HEK293 (cell line): ENCODE measurements around the gene RTP3.

Experiments used
- CTCF ChIA-PET: fragments of 350-600 bp; formaldehyde crosslinking; extraction: SDS; loops from one replicate; lab custom pipeline; 2021; ENCODE audit warnings: antibody characterized with exemption; lab: Yijun Ruan, JAX
- POLR2A ChIA-PET: fragments of 300-600 bp; formaldehyde crosslinking; extraction: SDS; loops from one replicate; lab custom pipeline; 2020; ENCODE audit warnings: antibody characterized with exemption, inconsistent platforms; lab: Yijun Ruan, JAX
- H3K27ac ChIP-seq: fragments of 200-500 bp; sonication (Bioruptor generic); 2 replicates; pipeline ENCODE4 v1.5.1; 2014; ENCODE audit warnings: low read depth, low read length, control low read depth, inconsistent platforms; ENCODE audit errors: extremely low read depth
- H3K36me3 ChIP-seq, 2 experiments: fragments of 200-500 bp in 1 of 2; sonication (Bioruptor generic) in 1 of 2; 1 replicate in 1 of 2; 2 replicates in 1 of 2; pipeline ENCODE4 v1.5.1; 2014 to 2017; ENCODE audit warnings: inconsistent platforms in 2 of 2, low read length in 2 of 2; ENCODE audit not compliant: control insufficient read depth in 2 of 2, insufficient read depth in 1 of 2
- H3K4me1 ChIP-seq: fragments of 200-500 bp; sonication (Bioruptor generic); 2 replicates; pipeline ENCODE4 v1.5.1; 2014; ENCODE audit warnings: mild to moderate bottlenecking, low read length, inconsistent platforms; ENCODE audit not compliant: control insufficient read depth, insufficient read depth
- H3K4me3 ChIP-seq: 2 replicates; pipeline ENCODE4 v1.5.1; 2011; ENCODE audit warnings: low read depth, mild to moderate bottlenecking, control low read depth, low read length, moderate library complexity
- H3K9me3 ChIP-seq: fragments of 200-500 bp; sonication (Bioruptor generic); 2 replicates; pipeline ENCODE4 v1.5.1; 2014; ENCODE audit warnings: low read depth, low read length, inconsistent platforms; ENCODE audit not compliant: control insufficient read depth, insufficient read depth
- BCL11B ChIP-seq: fragments of 450-650 bp; formaldehyde crosslinking; IDR thresholded peaks from 2 replicates; pipeline ENCODE4 v1.5.1; 2016; ENCODE audit warnings: low read depth, missing biosample characterization, missing genetic modification characterization
- OVOL3 ChIP-seq: fragments of 450-650 bp; formaldehyde crosslinking; IDR thresholded peaks from 2 replicates; pipeline ENCODE4 v1.5.1; 2016; ENCODE audit warnings: missing biosample characterization, missing genetic modification characterization
- PRDM10 ChIP-seq: fragments of 450-650 bp; formaldehyde crosslinking; IDR thresholded peaks from 2 replicates; pipeline ENCODE4 v1.5.1; 2016; ENCODE audit warnings: missing biosample characterization, missing genetic modification characterization
- ZBTB20 ChIP-seq: fragments of 450-650 bp; formaldehyde crosslinking; IDR thresholded peaks from 2 replicates; pipeline ENCODE4 v1.5.1; 2016; ENCODE audit warnings: missing biosample characterization, missing genetic modification characterization
- ZBTB44 ChIP-seq: fragments of 450-650 bp; IDR thresholded peaks from 2 replicates; pipeline ENCODE4 v1.5.1; 2018; ENCODE audit warnings: missing biosample characterization, mild to moderate bottlenecking, missing genetic modification characterization
- ZEB2 ChIP-seq: fragments of 450-650 bp; formaldehyde crosslinking; IDR thresholded peaks from 2 replicates; pipeline ENCODE4 v1.5.1; 2016; ENCODE audit warnings: missing biosample characterization, missing genetic modification characterization
- ZFP41 ChIP-seq: fragments of 450-650 bp; formaldehyde crosslinking; IDR thresholded peaks from 2 replicates; pipeline ENCODE4 v1.5.1; 2016; ENCODE audit warnings: missing biosample characterization, missing genetic modification characterization, borderline replicate concordance
- ZNF140 ChIP-seq: fragments of 450-650 bp; formaldehyde crosslinking; IDR thresholded peaks from 2 replicates; pipeline ENCODE4 v1.5.1; 2016; ENCODE audit warnings: missing biosample characterization, missing genetic modification characterization
- ZNF302 ChIP-seq: fragments of 450-650 bp; formaldehyde crosslinking; IDR thresholded peaks from 2 replicates; pipeline ENCODE4 v1.5.1; 2016; ENCODE audit warnings: missing biosample characterization, missing genetic modification characterization, low read depth
- ZNF398 ChIP-seq: fragments of 450-650 bp; formaldehyde crosslinking; IDR thresholded peaks from 2 replicates; pipeline ENCODE4 v1.5.1; 2017; ENCODE audit warnings: missing biosample characterization, missing genetic modification characterization
- ZNF433 ChIP-seq: fragments of 450-650 bp; formaldehyde crosslinking; IDR thresholded peaks from 2 replicates; pipeline ENCODE4 v1.5.1; 2016; ENCODE audit warnings: missing biosample characterization, missing genetic modification characterization, low read depth
- ZNF510 ChIP-seq: fragments of 450-650 bp; formaldehyde crosslinking; IDR thresholded peaks from 2 replicates; pipeline ENCODE4 v1.5.1; 2018; ENCODE audit warnings: mild to moderate bottlenecking, missing genetic modification characterization, missing biosample characterization; ENCODE audit not compliant: insufficient replicate concordance
- ZNF518A ChIP-seq: fragments of 450-650 bp; formaldehyde crosslinking; conservative IDR thresholded peaks from 2 replicates; pipeline ENCODE4 v1.5.1; 2016; ENCODE audit warnings: low read depth, missing biosample characterization, missing genetic modification characterization
- ZNF580 ChIP-seq: fragments of 450-650 bp; formaldehyde crosslinking; IDR thresholded peaks from 2 replicates; pipeline ENCODE4 v1.5.1; 2016; ENCODE audit warnings: missing biosample characterization, missing genetic modification characterization
- ZNF596 ChIP-seq: fragments of 450-650 bp; IDR thresholded peaks from 2 replicates; pipeline ENCODE4 v1.5.0; 2018; ENCODE audit warnings: missing biosample characterization, mild to moderate bottlenecking, missing genetic modification characterization, moderate library complexity
- ZNF639 ChIP-seq: fragments of 450-650 bp; formaldehyde crosslinking; IDR thresholded peaks from 2 replicates; pipeline ENCODE4 v1.5.1; 2016; ENCODE audit warnings: missing biosample characterization, missing genetic modification characterization
- ZNF777 ChIP-seq: fragments of 450-650 bp; formaldehyde crosslinking; IDR thresholded peaks from 2 replicates; pipeline ENCODE4 v1.5.1; 2017; ENCODE audit warnings: missing biosample characterization, missing genetic modification characterization, borderline replicate concordance
- ZSCAN18 ChIP-seq: fragments of 450-650 bp; formaldehyde crosslinking; IDR thresholded peaks from 2 replicates; pipeline ENCODE4 v1.5.1; 2016; ENCODE audit warnings: missing biosample characterization, missing genetic modification characterization
- ZSCAN30 ChIP-seq: fragments of 450-650 bp; IDR thresholded peaks from 2 replicates; pipeline ENCODE4 v1.5.1; 2018; ENCODE audit warnings: missing biosample characterization, mild to moderate bottlenecking, missing genetic modification characterization, moderate library complexity

Gene RTP3

GRCh38 chr3:46549408-46549904 lies 51.7 kb downstream of the RTP3 start (continued):
- TF ChIP-seq ZSCAN18 (tag by site-specific recombination) (no peak), ZNF510 (tag by site-specific recombination) (no peak), ZNF140 (no peak), ZNF433 (tag by site-specific recombination) (no peak), ZBTB44 (tag by site-specific recombination) (no peak), ZSCAN30 (tag by site-specific recombination) (no peak), ZNF580 (no peak), ZBTB20 (no peak), ZFP41 (tag by site-specific recombination) (no peak), ZEB2 (tag by site-specific recombination) (no peak)

- H3K4me3 ChIP-seq, result no peak overlapping the region
- POLR2A ChIA-PET, result no interaction called here
- H3K9me3 ChIP-seq, result no peaks in the 10 kb centered on the region
- no peak overlapping the region for H3K27ac ChIP-seq
- H3K36me3 ChIP-seq, result no peaks in the 10 kb centered on the region
- H3K4me1 ChIP-seq, result no peaks in the 10 kb centered on the region
- CTCF ChIA-PET, result interaction anchor here (0.7 to 1.2 kb wide), 3 partner anchors 8 to 63 kb away, joined by 4 read pairs; no protein-coding TSS in a partner anchor
- TF ChIP-seq ZNF777 (tag by site-specific recombination), result no peak
- TF ChIP-seq ZNF596 (tag by site-specific recombination), result no peak
- no peak for TF ChIP-seq ZNF302
- TF ChIP-seq ZNF639 (tag by site-specific recombination), result no peak
- no peak for TF ChIP-seq ZNF398 (tag by site-specific recombination)
- no peak for TF ChIP-seq BCL11B (tag by site-specific recombination)
- no peak for TF ChIP-seq OVOL3
- TF ChIP-seq PRDM10 (tag by site-specific recombination), result no peak
- no peak for TF ChIP-seq ZNF433 (tag by site-specific recombination)
- no peak for TF ChIP-seq ZNF518A
Measured at GRCh38 chr3:46549989-46550388, 52.2 kb downstream of the RTP3 start.
